Nephron (organoid): ENCODE measurements around the gene ATP8B3.

ENCODE experiments used
- H3K27ac Mint-ChIP-seq, 3 experiments: 2 replicates each; pipeline ENCODE4 v1.8.0; 2020; ENCODE audit warnings: mixed read lengths in 3 of 3, mild to moderate bottlenecking in 2 of 3, moderate library complexity in 1 of 3
- H3K27me3 Mint-ChIP-seq: 2 replicates; pipeline ENCODE4 v1.8.0; 2021; ENCODE audit warnings: low read depth, mild to moderate bottlenecking, moderate library complexity, mixed read lengths
- H3K36me3 Mint-ChIP-seq: 2 replicates; pipeline ENCODE4 v1.8.0; 2020; ENCODE audit warnings: low read depth, mixed read lengths
- H3K4me1 Mint-ChIP-seq: 2 replicates; pipeline ENCODE4 v1.8.0; 2020; ENCODE audit warnings: mixed read lengths
- H3K4me3 Mint-ChIP-seq, 3 experiments: 2 replicates each; pipeline ENCODE4 v1.8.0; 2020; ENCODE audit warnings: mild to moderate bottlenecking in 3 of 3, mixed read lengths in 3 of 3, moderate library complexity in 2 of 3
- H3K9me3 Mint-ChIP-seq: 2 replicates; pipeline ENCODE4 v1.8.0; 2020; ENCODE audit warnings: mixed read lengths
- TF ChIP-seq, protein P1 (sequence below), 3 experiments: fragments of 200-600 bp; sonication (generic); IDR thresholded peaks; one replicate each; pipeline ENCODE4 v1.5.0; 2021; ENCODE audit warnings: antibody characterized with exemption in 3 of 3; ENCODE audit not compliant: unreplicated experiment in 3 of 3

The ATP8B3 gene

DNA sequence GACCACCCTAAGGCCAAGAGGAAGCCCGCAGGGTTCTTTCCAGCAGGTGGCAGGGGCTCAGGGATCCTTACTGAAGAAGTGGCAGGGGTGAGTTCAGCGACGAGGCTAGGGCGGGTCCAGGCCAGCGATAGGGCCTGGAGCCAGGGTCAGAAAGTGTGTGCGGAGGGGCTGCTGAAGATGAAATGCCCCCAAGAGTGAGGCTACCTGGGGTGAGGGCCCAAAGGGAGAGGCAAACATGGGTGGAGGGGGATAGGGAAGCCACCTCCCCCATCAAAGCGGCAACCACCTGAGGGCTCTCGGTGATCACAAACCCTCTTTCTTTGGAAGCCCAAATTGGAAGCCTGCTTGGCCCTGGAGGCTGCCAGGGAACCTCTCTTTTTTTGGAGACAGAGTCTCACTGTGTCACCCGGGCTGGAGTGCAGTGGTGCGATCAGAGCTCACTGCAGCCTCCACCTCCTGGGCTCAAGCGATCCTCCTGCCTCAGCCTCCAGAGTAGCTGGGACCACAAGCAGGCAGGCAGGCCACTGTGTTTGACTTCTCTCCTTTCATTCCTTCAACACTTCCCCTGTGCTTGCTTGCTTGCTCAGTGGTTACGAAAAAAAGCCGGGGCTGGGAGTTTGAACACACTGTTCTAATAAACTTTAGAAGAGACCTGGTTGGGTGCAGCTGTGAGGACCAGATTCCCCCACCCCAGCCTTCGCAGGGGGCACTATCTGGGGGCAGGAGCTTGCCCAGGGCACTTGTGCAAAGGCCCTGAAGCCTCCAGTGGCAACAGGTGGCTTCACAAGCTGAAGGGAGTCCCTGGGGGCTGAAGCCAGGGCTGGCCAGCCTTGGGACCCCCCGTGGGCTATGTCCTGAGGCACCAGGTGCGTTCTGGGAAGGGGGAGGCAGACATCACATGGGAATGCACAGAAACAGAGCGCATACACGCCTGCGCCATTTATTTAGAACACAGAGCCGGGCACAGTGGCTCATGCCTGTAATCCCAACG, 1.4 kb upstream of the ATP8B3 start:
- peaks cover 9% of the 10 kb centered on the region for H3K4me1 Mint-ChIP-seq
- peaks cover 15% of the 10 kb centered on the region for H3K27me3 Mint-ChIP-seq
- H3K27ac Mint-ChIP-seq, result peak overlapping the region in 2 of 3 experiments; percentile 35 to 82
- H3K9me3 Mint-ChIP-seq, result no peaks in the 10 kb centered on the region
- H3K4me3 Mint-ChIP-seq, result peak overlapping the region; percentile 86 to 94 (median 92)
- TF ChIP-seq, protein P1, sequence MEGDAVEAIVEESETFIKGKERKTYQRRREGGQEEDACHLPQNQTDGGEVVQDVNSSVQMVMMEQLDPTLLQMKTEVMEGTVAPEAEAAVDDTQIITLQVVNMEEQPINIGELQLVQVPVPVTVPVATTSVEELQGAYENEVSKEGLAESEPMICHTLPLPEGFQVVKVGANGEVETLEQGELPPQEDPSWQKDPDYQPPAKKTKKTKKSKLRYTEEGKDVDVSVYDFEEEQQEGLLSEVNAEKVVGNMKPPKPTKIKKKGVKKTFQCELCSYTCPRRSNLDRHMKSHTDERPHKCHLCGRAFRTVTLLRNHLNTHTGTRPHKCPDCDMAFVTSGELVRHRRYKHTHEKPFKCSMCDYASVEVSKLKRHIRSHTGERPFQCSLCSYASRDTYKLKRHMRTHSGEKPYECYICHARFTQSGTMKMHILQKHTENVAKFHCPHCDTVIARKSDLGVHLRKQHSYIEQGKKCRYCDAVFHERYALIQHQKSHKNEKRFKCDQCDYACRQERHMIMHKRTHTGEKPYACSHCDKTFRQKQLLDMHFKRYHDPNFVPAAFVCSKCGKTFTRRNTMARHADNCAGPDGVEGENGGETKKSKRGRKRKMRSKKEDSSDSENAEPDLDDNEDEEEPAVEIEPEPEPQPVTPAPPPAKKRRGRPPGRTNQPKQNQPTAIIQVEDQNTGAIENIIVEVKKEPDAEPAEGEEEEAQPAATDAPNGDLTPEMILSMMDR (IDR thresholded peaks at IDR 0.05; ENCODE audit: unreplicated experiment in 3 of 3), result peak in 1 of 3 experiments; percentile 3
- H3K36me3 Mint-ChIP-seq, result peaks cover 5% of the 10 kb centered on the region

DNA sequence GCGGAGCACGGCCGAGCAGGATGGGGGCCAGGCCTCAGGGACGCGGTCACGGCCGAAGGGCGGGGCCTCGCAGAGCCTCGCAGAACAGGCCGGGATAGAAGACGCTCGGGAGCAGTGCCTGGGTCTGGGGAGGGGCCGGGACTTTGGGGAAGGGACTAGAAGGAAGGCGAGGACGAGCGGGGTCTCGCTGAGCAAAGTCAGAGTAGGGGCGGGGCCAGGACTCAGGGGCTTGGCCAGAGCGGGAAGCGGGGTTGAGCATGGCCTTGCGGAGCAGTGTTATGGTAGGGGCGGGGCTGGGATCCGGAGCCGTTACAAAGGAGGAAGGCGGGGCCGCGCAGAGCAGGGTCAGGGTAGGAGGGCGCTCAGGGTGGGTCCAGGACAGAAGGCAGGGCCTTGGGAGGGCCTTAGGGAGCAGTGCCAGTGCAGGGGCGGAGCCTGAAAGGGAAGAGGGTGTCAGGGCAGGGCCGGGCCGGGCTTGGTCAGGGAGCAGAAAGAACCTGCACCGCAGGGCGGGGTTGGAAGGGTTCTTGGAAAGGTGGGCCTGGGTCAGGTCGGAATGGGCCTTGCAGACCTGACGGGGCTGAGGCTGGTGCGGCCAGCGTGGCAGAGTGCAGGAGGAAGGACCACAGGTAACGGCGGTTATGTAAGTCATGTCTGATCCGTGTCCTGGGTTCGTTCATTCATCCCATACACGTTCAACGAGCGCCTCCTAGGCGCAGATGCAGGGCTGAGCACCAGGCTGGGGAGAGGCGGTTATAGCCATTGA, 533 bp upstream of the ATP8B3 start:
- Mint-ChIP-seq H3K9me3 (no peaks in the 10 kb centered on the region), H3K4me3 (peak overlapping the region; percentile 86 to 94 (median 92)), H3K27ac (peak overlapping the region; percentile 35 to 82 (median 74)), H3K36me3 (peaks cover 5% of the 10 kb centered on the region), H3K4me1 (peaks cover 9% of the 10 kb centered on the region), H3K27me3 (peaks cover 15% of the 10 kb centered on the region)
- TF ChIP-seq, protein P1 (IDR thresholded peaks at IDR 0.05; ENCODE audit: unreplicated experiment in 3 of 3), result peak; percentile 64 to 71 (median 65)

DNA sequence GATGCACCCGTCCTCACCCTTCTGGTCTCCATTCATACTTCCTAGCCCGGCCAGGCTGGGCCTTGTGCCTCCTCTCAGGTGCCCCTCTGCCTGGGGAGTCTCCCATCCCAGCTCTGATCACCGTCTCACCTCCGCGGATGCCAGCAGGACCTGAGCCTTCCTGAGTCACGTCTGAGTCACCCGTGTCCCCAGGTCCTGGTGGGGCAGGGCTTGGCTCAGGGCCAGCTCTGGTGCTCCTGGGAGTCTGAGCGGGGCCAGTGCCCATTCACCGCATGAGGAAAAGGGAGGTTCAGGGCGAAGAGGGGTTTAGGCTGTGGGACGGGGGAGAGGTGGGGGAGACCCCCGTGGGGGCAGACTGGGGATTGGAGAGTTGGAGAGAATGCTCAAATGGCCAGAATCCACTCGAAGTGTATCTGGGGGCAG, 593 bp downstream of the ATP8B3 start:
- H3K27me3 Mint-ChIP-seq, result peaks cover 21% of the 10 kb centered on the region
- TF ChIP-seq, protein P1 (IDR thresholded peaks at IDR 0.05; ENCODE audit: unreplicated experiment in 3 of 3), result no peak

DNA sequence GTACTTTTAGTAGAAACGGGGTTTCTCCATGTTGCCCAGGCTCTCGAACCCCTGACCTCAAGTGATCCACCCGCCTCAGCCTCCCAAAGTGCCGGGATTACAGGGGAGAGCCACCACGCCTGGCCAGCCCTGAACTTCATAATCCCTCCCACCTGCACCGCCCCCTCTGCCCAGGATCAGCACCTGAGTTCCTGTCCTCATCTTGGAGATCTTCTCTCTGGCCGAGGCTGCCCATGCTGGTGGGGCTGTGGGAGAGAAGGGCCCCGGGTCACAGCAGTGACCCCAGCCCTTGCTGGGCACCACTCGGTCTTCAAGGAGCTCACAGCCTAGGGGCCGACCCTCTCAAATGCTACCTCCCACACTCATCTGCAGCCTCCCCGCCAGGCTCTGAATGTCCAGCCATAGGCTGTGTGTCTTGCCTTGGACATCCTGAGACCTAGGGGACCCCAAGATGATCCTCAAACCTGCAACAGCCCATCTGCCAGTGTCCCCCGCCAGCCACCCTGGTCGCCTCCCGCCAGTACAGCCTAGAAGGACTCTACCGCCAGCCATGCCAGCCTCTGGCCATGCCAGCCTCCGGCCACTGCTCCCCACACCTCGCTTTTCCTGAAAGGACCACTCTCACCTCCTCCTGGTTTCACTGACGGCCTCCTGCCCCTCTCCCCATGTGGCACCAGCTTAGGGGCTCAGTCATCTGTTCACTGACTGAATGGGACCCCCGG, 1.5 kb downstream of the ATP8B3 start:
- peaks cover 9% of the 10 kb centered on the region for H3K4me1 Mint-ChIP-seq
- peak overlapping the region in 2 of 3 experiments; percentile 27 to 48 for H3K4me3 Mint-ChIP-seq
- TF ChIP-seq, protein P1 (IDR thresholded peaks at IDR 0.05; ENCODE audit: unreplicated experiment in 3 of 3), result no peak
- H3K27me3 Mint-ChIP-seq, result peaks cover 23% of the 10 kb centered on the region
- no peak overlapping the region for H3K27ac Mint-ChIP-seq
- no peaks in the 10 kb centered on the region for H3K9me3 Mint-ChIP-seq
- H3K36me3 Mint-ChIP-seq, result peaks cover 5% of the 10 kb centered on the region

More for the DNA sequence above, 593 bp downstream of the ATP8B3 start:
- no peak overlapping the region for H3K27ac Mint-ChIP-seq
- peak overlapping the region in 2 of 3 experiments; percentile 30 to 66 for H3K4me3 Mint-ChIP-seq
- no peaks in the 10 kb centered on the region for H3K9me3 Mint-ChIP-seq
- H3K4me1 Mint-ChIP-seq, result peaks cover 9% of the 10 kb centered on the region
- H3K36me3 Mint-ChIP-seq, result peaks cover 5% of the 10 kb centered on the region

DNA sequence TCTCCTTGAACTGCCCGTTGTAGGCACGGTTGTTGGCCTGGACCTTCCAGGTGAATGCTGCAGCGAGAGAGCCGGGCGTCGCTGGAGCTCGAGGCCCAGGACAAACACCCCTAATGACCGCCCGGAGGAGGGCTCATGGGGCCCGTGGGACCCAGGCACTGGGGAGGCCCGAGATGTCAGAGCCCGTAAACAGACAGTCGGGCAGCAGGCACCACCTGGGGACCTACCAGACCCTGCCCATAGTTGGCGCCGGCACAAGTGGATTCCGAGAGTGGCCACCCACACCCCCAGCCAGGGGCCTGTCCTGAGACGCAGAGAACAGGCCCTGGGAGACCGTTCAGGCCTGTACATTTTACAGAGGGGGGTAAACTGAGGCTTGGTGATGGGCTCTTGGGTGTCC, 2.4 kb downstream of the ATP8B3 start:
- no peak overlapping the region for H3K27ac Mint-ChIP-seq
- peaks cover 23% of the 10 kb centered on the region for H3K27me3 Mint-ChIP-seq
- H3K36me3 Mint-ChIP-seq, result peaks cover 5% of the 10 kb centered on the region
- TF ChIP-seq, protein P1 (IDR thresholded peaks at IDR 0.05; ENCODE audit: unreplicated experiment in 3 of 3), result no peak
- no peak overlapping the region for H3K4me3 Mint-ChIP-seq
- no peaks in the 10 kb centered on the region for H3K9me3 Mint-ChIP-seq
- H3K4me1 Mint-ChIP-seq, result peaks cover 9% of the 10 kb centered on the region
